Natural killer cell (primary cell): ENCODE results near the gene ERC1. TPM values are rescaled to one million over a fixed set of nuclear protein-coding genes. Genes with fewer than 3 reads are reported as not detected.

ENCODE experiments used
- ATAC-seq, 3 donors: fragments of 150-1000 bp in 2 of 3; fragments of 200-7000 bp in 1 of 3; cut with Tn5 transposase; 1 replicate in 1 of 3; 2 replicates in 2 of 3; pipeline ENCODE4 v1.10.0; 2021; ENCODE audit warnings: mild to moderate bottlenecking in 2 of 3, moderate library complexity in 2 of 3
- DNase-seq, 2 donors: peaks; one replicate each; pipeline versions ENCODE4 v3.0.0 to v3.0.0-alpha.2; 2013 to 2021; ENCODE audit warnings: mixed read lengths in 1 of 2
- H3K27ac ChIP-seq: one replicate; pipeline ENCODE4 v1.5.1; 2013; ENCODE audit warnings: mild to moderate bottlenecking, low read length
- H3K27me3 ChIP-seq: one replicate; pipeline ENCODE4 v1.6.1; 2013; ENCODE audit warnings: low read length; ENCODE audit not compliant: control insufficient read depth, insufficient read depth
- H3K36me3 ChIP-seq: one replicate; pipeline ENCODE4 v1.6.1; 2013; ENCODE audit warnings: low read length; ENCODE audit not compliant: control insufficient read depth, insufficient read depth
- H3K4me1 ChIP-seq: one replicate; pipeline ENCODE4 v1.6.1; 2013; ENCODE audit warnings: low read length; ENCODE audit not compliant: control insufficient read depth, insufficient read depth
- H3K4me3 ChIP-seq: one replicate; pipeline ENCODE4 v1.5.1; 2013; ENCODE audit warnings: low read length
- H3K9me3 ChIP-seq: one replicate; pipeline ENCODE4 v1.6.1; 2013; ENCODE audit warnings: low read length; ENCODE audit not compliant: control insufficient read depth, insufficient read depth
- H3K27ac Mint-ChIP-seq, 2 donors: one replicate each; pipeline ENCODE4 v1.8.0; 2022; ENCODE audit warnings: mild to moderate bottlenecking in 2 of 2, mixed read lengths in 2 of 2, moderate library complexity in 1 of 2
- H3K27me3 Mint-ChIP-seq, 2 donors: one replicate each; pipeline ENCODE4 v1.8.0; 2022; ENCODE audit warnings: low read depth in 2 of 2, mixed read lengths in 2 of 2
- H3K36me3 Mint-ChIP-seq: one replicate; pipeline ENCODE4 v1.8.0; 2022; ENCODE audit warnings: mixed read lengths
- H3K4me1 Mint-ChIP-seq, 2 donors: one replicate each; pipeline ENCODE4 v1.8.0; 2022; ENCODE audit warnings: mixed read lengths in 2 of 2
- H3K4me3 Mint-ChIP-seq: one replicate; pipeline ENCODE4 v1.8.0; 2022; ENCODE audit warnings: mild to moderate bottlenecking, moderate library complexity, mixed read lengths
- H3K9me3 Mint-ChIP-seq, 2 donors: one replicate each; pipeline ENCODE4 v1.8.0; 2022; ENCODE audit warnings: mixed read lengths in 2 of 2
- CTCF ChIP-seq: fragments of 200-600 bp; IDR thresholded peaks from one replicate; pipeline ENCODE4 v1.8.0; 2022; ENCODE audit warnings: antibody characterized with exemption
- WGBS: methylation state at CpG from one replicate; pipeline ENCODE4 v1.1.7; 2013; ENCODE audit warnings: missing lambda C conversion rate; ENCODE audit not compliant: insufficient coverage; 5-methylcytosine and 5-hydroxymethylcytosine counted together
- intact Hi-C: fragments of 100-400 bp; cut with micrococcal nuclease; formaldehyde crosslinking; loops from one replicate; pipeline ENCODE4 v1.14.2; 2022
- total RNA-seq, 4 donors: library from RNA; stranded (reverse); fragments of 120-200 nt in 1 of 4; gene quantifications; one replicate each; pipeline versions ENCODE4 v1.2.3 to v1.2.4, GENCODE V29; 2013 to 2022

The ERC1 gene
- total RNA-seq, 3 donors from 2014 or later (not counting 1 experiment from before 2014, with no cell fraction given) = 43.5 to 54.0 (median 44.9) TPM

- H3K36me3 Mint-ChIP-seq = no peaks in the 10 kb centered on the region
- H3K27ac Mint-ChIP-seq = no peak overlapping the region
- H3K4me1 ChIP-seq = no peaks in the 10 kb centered on the region
- no peak overlapping the region for H3K4me3 ChIP-seq
- H3K9me3 ChIP-seq = no peaks in the 10 kb centered on the region
- no peaks in the 10 kb centered on the region for H3K4me1 Mint-ChIP-seq
- 93% methylated on average over 7 of the region's 7 CpGs for WGBS
- no peak overlapping the region for H3K27ac ChIP-seq
- no peak for ATAC-seq
- H3K36me3 ChIP-seq = no peaks in the 10 kb centered on the region
- H3K4me3 Mint-ChIP-seq = no peak overlapping the region
- DNase-seq = no peak
- no peaks in the 10 kb centered on the region for H3K27me3 ChIP-seq
- no peaks in the 10 kb centered on the region for H3K9me3 Mint-ChIP-seq
- no peaks in the 10 kb centered on the region for H3K27me3 Mint-ChIP-seq
- no peak for TF ChIP-seq CTCF
- intact Hi-C loops = no loop called here
Measured at GRCh38 chr12:1318327-1319031, 327.5 kb downstream of the ERC1 start.

- Histone ChIP-seq H3K27ac (no peak overlapping the region), H3K4me1 (no peaks in the 10 kb centered on the region), H3K27me3 (no peaks in the 10 kb centered on the region), H3K9me3 (no peaks in the 10 kb centered on the region), H3K4me3 (no peak overlapping the region), H3K36me3 (no peaks in the 10 kb centered on the region)
- TF ChIP-seq CTCF = no peak
- Mint-ChIP-seq H3K9me3 (no peaks in the 10 kb centered on the region), H3K4me1 (no peaks in the 10 kb centered on the region), H3K36me3 (no peaks in the 10 kb centered on the region), H3K4me3 (no peak overlapping the region), H3K27ac (no peak overlapping the region), H3K27me3 (no peaks in the 10 kb centered on the region)
- ATAC-seq (no peak), DNase-seq (no peak)
- intact Hi-C loops = no loop called here
- no CpG with 5 or more reads among the region's 2 CpGs for WGBS
Measured at GRCh38 chr12:1319212-1319611, 328.2 kb downstream of the ERC1 start.

GRCh38 chr12:1320021-1320420 is 329.0 kb downstream of the ERC1 start:
- ATAC-seq (no peak), DNase-seq (no peak)
- Histone ChIP-seq H3K4me1 (no peaks in the 10 kb centered on the region), H3K27ac (no peak overlapping the region), H3K36me3 (no peaks in the 10 kb centered on the region), H3K9me3 (no peaks in the 10 kb centered on the region), H3K27me3 (no peaks in the 10 kb centered on the region), H3K4me3 (no peak overlapping the region)
- no peaks in the 10 kb centered on the region for H3K4me1 Mint-ChIP-seq
- no peak overlapping the region for H3K4me3 Mint-ChIP-seq
- intact Hi-C loops = no loop called here
- H3K27ac Mint-ChIP-seq = no peak overlapping the region
- H3K27me3 Mint-ChIP-seq = no peaks in the 10 kb centered on the region
- TF ChIP-seq CTCF = no peak
- H3K9me3 Mint-ChIP-seq = no peaks in the 10 kb centered on the region
- H3K36me3 Mint-ChIP-seq = no peaks in the 10 kb centered on the region
- WGBS = no CpG with 5 or more reads among the region's 1 CpG

- no peaks in the 10 kb centered on the region for H3K4me1 ChIP-seq
- WGBS = 98% methylated on average over 3 of the region's 3 CpGs
- Mint-ChIP-seq H3K27me3 (no peaks in the 10 kb centered on the region), H3K27ac (no peak overlapping the region), H3K4me1 (no peaks in the 10 kb centered on the region), H3K4me3 (no peak overlapping the region), H3K9me3 (no peaks in the 10 kb centered on the region), H3K36me3 (no peaks in the 10 kb centered on the region)
- H3K9me3 ChIP-seq = no peaks in the 10 kb centered on the region
- intact Hi-C loops = no loop called here
- DNase-seq (no peak), ATAC-seq (no peak)
- H3K4me3 ChIP-seq = no peak overlapping the region
- no peak for TF ChIP-seq CTCF
- no peaks in the 10 kb centered on the region for H3K36me3 ChIP-seq
- no peak overlapping the region for H3K27ac ChIP-seq
- H3K27me3 ChIP-seq = no peaks in the 10 kb centered on the region
Measured at GRCh38 chr12:1322821-1323220, 331.8 kb downstream of the ERC1 start.
